HG02623 (cell line): ENCODE results near the gene AGPS.
"Not testable (repeated sequence)": the region's sequence is repeated elsewhere in the genome, so short reads cannot be mapped to it uniquely, and the experiment has no call there.

Experiments
- ATAC-seq: cut with Tn5 transposase; IDR thresholded peaks from one replicate; pipeline ENCODE4 v1.9.1; 2021; ENCODE audit warnings: moderate library complexity; ENCODE audit not compliant: unreplicated experiment

AGPS gene

DNA sequence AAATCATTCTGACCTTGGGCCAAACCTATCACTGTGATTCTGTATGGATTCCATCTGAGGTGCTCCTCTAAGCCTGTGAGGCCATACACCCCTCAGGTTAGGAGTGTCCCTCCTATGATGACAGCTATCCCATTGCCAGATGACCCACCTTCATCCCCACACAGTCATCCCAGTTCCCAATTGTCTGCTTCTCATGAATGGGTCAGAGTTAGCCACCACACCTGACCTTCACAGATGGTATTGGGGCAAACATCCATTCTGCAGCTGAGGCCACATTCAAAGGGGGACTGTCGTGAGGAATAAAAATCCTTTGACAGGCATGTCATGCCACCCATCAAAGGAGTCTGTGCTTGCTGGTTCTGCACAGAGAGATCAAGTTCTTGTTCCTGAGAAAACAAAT, 155.2 kb downstream of the AGPS start:
- ATAC-seq, result no peak

DNA sequence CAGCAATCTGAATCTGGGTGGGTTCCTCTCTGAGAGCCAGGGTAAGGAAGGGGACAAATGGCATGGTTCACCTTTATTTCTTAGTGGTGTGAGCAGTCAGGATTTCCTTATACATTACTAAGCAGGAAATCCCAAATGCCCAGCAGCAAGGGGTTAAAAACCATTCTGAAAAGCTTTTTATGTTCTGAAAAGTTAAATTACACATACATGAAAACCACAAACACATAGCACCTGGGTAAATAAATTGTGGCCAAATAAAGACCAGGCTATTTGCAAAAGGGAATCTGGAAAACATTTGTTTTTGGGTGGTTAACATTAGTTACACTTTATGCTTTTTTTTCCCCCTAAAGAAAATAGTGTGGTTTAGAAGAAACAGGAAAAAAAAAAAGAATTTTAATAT, 156.1 kb downstream of the AGPS start:
- no peak for ATAC-seq

DNA sequence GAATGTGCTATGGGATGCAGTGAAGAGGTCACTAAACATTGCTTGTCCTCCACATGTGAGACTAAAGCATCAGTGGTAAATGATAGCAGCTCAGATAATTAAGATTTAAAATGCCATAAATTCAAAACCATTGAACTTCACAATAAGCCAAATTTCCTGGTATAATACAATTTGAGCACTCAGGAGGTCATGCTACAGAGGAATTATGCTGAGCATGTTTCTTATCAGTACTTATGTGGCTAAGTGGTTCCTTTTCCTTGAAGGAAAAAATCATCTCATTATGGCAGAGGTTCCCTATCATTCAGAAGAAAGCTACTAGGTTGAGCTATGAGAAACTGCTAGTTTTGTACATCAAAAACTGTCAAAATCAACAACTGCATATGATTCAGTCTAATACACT, 156.6 kb downstream of the AGPS start:
- ATAC-seq, result no peak

DNA sequence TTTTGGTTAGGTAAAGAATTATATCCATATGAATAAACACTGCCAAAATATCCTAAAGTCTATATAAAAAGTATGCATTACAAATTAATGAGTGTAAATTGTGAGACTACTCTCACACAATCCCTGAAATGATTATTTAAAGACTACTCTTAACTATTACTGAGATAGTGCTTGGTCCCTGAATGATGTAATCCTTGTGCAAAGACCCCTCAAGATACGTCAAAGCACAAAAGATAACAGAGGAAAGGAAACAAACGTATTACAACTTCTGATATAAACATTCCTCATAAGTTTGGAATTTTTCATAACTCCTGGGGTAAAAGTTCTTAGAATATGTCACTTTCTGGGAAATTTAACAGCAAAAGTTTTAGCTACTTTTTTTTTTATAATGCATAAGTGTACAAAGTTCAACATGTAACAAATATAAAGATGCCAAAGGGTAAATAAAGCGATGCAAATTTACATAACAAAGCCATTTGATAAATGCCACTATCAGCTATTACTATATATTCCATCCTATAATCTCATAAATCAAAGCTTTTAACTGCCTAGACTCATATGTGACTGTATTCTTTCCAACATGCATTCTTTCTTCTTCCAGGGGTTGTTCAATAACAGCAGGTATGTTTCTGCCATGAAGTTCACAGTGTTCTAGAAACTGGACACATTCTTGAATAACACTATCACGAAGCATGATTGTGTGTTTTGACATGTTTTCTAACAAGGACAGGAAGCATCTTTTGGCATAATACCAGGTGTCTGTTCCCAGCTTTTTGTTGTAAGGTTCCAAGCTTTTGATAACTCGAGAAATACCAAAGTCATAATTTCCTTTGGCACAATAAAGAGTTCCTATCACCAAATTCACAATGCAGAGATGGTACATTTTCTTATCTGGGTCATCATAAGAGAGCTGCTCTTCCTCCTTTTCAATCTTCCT, 158.0 kb downstream of the AGPS start:
- no peak for ATAC-seq

DNA sequence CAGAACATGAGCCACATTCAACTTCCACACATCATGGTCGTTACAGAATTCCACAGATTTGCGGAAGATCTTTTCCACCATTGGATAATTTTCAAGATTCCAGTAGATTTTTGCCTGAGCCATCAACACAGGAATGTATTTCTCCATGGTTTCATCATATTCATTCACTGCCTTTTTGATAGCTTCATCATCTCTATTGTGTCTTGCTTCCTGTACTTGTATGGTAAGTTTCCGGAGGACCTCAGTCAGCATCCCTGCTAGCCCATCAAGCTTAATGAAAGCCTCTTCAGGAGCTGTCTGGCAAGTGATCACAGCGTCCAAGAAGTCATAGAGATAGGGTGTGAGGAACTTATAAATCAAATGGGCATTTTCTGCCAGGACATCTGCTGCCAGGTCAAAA, 158.8 kb downstream of the AGPS start:
- ATAC-seq, result not testable (repeated sequence)

DNA sequence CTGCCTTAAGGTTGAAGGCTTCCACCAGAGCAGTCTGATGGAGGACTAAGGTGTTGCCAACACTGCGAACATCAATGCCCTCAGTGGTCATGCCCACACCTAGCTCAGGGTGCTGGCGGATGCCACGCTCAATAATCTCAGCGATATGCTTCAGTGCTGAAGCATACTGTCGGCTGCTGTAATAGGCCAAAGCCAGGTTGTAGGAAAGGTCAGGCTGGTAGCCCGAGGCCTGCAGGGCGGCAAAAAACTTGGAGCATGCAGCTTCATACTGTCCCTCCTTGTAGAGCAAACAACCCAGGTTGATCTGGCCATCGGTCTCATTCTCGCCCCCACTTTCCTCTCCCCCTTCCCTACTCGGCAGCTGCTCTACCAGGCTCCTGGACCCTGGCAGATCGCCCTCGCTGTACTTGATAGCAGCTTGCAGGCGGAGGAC, 159.4 kb downstream of the AGPS start:
- no peak for ATAC-seq

DNA sequence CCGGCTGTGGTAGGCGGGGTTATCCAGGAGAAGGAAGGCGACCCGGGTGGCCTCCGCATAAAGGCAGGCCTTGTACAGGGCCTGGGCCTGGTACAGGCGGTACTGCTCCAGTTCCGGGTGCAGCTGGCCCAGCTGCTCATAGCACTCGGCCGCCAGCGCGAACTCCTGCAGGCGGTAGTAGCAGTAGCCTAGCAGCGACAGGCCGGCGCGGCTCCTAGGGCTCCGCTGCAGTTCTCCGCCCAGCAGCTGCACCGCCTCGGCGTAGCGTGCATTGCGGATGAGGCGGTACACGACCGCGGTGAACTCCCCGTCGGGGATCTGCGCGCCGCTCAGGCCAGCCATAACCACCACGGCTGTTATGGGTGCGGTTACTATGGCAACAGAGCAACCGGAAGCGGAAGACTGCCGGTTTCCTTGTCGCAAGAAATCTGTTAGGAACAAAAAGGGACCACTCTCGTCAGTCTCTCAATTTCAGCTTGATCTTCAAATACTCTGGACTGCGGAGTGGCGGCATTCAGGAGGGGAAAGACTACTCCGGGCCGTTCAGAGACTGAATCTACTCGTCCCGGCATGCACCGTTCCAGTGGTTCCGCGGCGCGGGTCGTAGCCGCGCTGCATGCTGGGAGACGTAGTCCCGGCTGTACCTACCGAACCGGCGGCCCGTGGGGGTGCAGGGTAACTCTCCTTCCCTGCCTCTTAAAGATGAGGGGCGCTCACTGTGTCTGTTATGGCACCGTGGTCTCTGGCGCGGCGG, 160.0 kb downstream of the AGPS start:
- ATAC-seq, result peak; percentile 92

DNA sequence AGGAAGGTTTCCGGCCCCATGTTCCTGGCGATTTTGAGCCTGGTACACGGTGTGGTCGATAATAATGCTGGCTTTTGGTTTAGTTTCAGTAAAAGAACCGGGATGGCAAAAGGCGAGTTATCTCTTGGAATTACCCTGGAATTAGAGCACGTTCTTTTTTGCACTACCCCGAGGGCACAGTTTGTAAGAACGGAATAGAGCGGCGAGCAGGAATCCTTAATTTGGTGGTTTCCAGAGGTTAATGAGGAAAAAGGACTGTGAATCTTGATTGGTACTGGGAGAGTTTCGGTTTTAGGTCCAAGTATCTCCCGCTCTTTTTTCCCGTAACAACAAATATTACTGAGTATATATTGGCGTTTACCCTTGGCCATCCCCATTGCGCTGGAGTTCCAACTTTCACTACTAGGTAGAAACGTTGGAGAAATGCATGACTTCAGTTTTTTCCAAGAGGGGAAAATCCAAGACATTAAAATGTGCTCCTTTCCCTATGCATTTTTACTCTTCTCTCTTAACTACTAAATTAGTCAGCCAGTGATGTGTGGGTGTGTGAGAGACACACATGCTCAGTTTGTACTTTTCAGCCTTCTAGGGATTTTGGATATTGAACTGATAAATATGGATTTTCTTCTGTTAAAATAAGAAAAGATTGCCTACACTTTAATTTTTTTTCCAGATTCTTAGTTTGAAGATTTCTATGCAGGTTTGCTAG, 160.8 kb downstream of the AGPS start:
- no peak for ATAC-seq

DNA sequence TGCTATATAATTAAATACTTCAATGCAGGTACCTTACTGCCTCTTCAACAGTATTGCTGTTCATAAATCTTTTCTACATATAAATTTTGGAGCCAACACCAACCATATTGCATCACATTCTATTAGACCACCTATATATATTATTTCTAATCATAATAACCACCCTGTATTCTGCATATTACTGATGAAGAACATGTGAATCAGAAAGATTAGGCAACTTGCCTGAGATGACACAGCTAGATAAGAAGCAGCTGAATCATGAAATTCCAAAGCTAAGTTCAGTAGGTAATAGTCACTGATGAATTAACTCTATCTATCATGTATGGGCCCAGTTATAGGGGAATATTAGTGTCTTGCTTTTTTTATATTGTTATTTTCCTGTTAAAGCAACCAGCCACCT, 161.8 kb downstream of the AGPS start:
- ATAC-seq, result no peak

DNA sequence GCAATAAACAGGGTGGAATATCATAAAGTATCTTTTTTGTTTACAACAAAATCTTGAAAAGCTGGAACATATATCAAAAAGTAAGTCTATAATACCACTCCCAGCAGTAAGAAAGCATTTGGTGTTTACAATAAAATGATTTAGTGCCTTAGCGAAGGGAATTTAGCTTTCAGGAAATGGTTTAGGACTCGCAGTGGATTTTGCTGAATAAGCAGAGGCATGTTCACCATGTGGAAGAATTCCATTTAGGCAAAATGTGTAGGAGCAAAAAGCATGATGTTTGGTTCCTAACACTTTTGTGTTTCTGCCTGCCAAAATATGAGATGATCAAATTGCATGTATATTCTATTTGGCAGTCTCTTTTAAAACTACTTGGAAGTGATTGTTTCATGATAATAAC, 163.6 kb downstream of the AGPS start:
- ATAC-seq, result no peak

DNA sequence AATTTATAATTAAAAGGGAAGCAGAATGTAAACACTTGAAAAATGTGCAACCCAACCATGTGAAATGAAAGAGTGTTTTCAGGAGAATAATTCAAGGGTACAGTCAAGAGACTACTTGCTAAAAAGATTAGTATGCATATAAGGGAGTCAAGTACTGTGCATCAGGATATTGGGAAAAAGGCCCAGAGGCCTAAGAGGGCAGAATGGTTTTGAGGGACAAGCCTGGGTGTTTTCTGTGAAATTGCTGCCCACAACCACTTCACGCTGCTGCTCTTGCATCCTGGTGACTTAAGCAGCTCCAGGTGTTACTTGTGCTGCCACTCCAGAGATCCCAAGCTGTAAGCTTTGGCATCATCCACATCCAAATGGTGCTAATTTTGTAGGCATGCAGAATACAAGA, 165.2 kb downstream of the AGPS start:
- ATAC-seq, result no peak

DNA sequence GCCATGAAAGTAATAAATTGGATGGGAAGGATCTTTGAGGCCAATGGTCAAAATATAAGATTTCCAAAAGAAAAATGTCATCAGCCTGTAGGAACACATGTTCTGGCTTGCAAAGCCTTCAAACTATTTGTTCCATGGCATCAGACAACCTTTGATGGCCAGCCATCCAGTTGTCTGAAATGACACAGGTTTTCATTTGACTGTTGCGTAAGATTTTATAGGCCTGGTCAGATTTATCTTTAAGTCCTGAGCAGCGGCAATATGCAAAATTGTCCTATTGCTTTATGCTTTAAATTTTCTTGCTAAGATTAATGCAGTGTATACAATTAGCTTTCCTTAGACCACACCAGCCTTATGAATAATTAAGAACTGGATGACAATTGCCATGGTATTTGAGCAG, 167.1 kb downstream of the AGPS start:
- ATAC-seq, result no peak

DNA sequence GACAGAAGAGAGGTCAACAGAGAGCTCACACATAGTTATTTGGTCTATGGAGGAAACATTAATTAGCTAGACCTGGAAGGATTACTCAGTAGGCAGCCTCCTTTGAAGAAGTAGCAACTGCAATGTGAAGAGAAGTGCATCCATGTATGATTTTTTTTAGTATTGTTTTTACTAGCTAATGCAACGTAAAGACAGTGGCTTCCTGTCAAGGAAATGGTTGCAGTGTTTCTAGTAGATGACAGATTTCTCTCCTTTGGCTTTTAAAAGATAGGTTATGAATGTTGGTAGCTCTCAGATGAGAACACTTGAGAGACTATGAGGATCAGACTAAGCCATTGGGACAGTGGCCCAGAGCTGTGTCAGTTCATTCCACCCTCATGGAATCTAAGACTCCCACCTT, 175.8 kb downstream of the AGPS start:
- no peak for ATAC-seq

DNA sequence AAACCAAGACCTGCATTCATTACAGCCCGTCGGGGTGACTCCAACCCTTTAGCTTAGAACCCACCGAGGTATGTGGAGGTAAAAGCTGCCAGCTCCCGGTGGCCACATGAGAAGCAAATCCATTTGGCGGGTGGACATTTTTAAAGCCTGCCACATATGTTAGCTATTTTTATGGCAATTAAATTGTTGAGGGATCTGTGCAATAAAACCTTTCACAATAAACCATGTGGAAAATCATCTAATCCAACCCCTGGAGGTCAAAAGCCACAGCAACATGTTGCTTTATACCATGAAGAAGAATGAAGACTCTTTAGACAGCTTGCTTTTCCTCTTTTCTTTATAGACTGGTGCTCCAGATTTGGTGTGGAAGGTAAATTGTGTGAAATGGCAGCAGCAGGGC, 176.3 kb downstream of the AGPS start:
- no peak for ATAC-seq

DNA sequence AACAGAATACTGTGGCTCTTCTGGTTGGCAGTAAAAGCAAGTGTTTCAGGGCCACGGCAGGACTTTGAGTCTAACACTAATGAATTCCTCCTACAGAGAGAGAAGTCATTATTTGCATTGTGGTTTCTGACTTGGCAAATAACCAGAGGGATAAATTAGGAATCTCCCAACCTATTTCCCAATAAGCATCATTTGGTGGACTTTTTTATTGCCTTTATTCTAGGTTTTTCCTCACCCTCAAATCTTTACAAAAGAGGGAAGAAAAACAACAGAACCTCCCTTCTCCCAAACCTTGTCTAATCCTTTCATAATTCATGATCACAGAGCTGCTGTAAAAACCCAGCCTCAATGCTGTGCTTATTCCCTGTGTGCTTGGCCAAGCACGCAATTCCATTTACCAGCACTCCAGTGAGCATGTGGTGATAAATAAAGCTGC, 179.7 kb downstream of the AGPS start:
- ATAC-seq, result no peak

DNA sequence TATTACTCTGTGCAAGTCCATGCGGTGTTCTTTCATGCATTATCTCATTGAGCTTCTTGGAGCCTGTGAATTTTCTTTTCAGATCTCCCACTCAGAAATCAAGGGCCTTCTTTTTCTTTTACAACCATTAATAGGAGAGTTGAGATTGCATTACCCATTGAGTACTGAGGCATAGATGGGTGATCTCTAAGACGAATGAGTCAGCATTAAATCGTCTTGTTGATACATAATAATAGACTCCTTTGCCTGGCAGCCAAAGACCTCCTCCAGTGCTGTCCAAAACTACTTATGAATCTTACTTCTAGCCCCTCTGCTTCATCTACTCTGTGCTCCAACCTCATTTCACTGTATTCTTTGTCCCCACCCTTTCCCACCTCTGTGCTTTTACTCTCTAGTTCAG, 180.5 kb downstream of the AGPS start:
- ATAC-seq, result no peak

DNA sequence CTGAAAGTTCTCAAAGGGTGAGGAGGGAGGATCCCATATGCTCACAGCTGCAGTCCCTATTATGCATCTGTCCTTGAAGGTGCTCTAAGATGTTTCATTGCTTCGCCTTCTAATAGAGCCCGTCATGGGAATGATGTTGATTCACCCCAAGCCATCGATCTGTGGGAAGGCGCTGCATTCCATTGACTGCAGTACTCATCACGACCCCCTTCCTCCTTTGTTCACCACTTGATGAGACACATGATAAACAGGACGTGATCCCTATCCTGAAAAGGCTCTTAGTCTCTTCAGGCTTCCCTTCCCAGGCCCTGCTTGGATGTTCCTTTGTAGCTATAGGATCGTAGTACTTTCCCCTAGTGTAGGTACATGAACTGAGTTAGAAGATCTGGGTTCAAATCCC, 181.8 kb downstream of the AGPS start:
- no peak for ATAC-seq

DNA sequence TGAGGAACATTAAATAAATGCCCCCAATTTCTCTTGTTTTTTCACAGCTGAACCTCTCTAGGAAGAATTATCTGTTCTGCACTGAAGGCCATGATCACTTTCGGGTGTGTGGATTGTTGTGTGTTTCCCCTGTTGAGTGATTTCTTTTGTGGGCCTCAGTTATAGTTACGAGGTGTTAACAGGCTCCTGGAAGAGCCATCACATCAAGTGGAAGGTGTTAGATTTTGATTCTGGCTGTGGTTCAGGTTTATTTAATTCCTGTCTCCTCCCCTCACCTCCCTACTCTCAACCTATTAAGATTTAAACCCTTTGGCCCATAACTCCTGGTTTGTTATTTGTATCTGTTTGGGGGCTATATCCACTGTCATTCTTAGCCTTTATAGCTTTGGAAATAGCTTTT, 182.8 kb downstream of the AGPS start:
- no peak for ATAC-seq

DNA sequence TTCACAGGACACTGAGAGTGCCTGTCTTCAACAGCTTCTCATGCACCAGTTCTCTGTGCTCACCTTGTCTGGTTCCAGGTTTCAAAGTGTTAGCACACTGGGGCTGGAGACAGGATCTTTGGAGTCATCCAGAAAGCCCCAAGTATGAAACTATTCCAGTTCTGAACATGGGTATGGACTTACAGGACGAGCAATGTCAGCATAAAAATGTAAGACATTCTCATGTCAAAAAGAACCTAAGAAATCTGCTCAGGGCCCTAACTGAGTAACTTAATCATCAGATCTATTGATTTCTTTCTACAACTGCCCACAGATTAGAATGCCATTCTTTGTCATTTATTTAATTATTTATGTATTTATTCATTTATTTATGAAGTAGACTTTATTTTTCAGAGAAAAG, 184.5 kb downstream of the AGPS start:
- no peak for ATAC-seq

DNA sequence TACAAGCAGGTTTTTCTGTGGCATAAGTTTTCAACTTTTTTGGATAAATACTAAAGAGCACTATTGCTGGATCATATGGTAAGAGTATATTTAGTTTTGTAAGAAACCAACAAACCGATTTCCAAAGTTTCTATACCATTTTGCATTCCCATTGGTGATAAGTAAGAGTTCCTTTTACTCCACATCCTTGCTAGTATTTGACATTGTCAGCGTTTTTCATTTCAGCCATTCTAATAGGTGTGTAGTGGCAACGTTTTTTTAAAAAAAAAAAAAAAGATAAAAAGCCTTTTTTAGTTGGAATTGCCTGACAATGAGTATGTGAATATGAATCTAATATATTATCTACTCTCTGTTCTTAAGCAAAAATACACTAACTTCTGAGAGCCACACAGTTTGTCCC, 185.9 kb downstream of the AGPS start:
- ATAC-seq, result no peak

DNA sequence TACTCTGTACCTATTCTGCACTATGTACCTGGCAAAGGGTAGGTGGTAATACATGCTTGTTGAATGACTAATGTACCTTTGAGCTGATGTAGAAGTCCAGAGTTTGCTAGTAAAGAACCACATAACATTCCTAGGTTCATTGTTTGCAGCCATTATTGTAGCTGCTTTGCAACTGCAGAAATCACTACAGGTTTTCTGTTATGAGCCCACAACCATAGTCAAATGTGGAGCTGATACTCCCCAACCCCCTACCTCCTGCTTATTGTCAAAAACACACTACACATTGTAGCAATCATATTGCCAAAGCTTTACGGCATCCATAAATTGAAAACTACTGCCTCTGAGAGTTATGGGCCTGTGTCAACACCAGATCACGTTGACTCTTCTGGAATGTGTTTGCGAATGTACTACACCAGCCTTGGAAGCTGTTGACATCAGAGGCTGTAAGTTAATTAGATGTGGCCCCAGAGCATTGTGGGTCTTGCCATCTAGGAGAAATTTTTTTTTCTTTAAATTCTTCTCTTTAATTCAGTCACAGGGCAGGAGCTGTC, 187.0 kb downstream of the AGPS start:
- ATAC-seq, result no peak
